Measurements from ENCODE around the gene SLC39A3.
A peak's percentile ranks its signal among the peaks of the same experiment; 100 is the strongest.

The SLC39A3 gene, protein sequence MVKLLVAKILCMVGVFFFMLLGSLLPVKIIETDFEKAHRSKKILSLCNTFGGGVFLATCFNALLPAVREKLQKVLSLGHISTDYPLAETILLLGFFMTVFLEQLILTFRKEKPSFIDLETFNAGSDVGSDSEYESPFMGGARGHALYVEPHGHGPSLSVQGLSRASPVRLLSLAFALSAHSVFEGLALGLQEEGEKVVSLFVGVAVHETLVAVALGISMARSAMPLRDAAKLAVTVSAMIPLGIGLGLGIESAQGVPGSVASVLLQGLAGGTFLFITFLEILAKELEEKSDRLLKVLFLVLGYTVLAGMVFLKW

DNA sequence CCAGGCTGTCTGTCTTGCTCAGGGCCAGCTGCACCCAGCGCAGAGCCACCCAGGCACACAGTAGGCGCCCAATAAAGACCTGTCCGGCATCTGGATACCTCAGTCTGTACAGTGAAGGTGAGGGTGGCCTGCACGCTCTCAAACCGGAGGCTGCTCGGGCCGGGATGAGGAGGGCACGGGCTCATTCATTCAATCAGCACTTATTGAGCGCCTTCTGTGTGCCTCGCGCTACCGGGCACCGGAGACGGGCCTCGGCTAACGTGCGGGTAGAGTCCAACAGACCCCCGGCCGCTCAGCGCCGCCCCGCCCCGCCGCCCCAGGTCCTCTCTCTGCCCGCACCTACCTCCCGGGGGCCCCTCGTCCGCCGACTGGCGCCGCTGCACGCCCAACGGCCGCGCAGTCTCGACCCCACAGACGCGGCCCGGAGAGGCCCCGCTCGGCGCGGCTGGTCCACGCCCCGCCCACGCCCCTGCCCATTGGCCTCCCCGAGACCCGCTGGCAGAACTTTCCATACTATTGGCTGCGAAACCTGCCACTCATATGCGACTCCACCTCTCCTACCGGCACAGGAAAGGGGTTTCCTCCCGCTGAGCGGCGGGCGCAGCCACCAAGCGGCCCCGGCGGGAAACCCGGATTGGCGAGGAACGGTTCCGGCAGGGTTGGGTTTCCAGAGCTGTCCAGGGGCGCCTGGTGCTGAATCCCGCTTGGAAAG is at the start of gene SLC39A3:
TSS of gene SLC39A3 (minus strand) at position 416 of the 712 bp plus-strand sequence. CDS start 2,760 bp downstream, outside the sequence.
- CTCF ChIA-PET, result interaction anchor here (1.1 to 1.8 kb wide), 2 partner anchors 12 to 92 kb away, joined by 3 to 7 read pairs; no protein-coding TSS in a partner anchor
- POLR2A ChIA-PET, result interaction anchor here (1.0 to 1.1 kb wide), 2 partner anchors 9 to 10 kb away, joined by 3 read pairs; no protein-coding TSS in a partner anchor
- H3K4me3 ChIP-seq (ENCODE audit: low read depth, low read length), result peak within 1 kb of the TSS; percentile 93

DNA sequence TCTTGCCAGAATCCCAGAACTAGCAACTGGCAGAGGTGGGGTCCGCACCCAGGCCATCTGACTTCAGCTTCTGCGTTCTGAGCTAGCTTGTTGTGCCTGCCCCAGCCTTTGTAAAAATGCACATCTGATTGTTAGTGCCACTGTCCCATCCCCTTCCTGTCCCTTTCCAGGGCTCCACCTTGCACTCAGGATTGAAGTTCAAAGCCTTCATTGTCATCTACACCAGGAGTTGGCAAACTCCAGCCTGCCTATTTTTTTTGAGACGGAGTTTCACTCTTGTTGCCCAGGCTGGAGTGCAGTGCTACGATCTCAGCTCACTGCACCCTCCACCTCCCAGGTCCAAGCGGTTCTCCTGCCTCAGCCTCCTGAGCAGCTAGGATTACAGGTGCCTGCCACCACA is 48.4 kb upstream of the SLC39A3 start:
- POLR2A ChIA-PET, result no interaction called here
- DNase-seq (ENCODE audit: low read depth, low spot score), result no peak
- CTCF ChIA-PET, result no interaction called here
- no peak overlapping the region for H3K4me3 ChIP-seq (ENCODE audit: low read depth, low read length)
- TF ChIP-seq, protein P1, sequence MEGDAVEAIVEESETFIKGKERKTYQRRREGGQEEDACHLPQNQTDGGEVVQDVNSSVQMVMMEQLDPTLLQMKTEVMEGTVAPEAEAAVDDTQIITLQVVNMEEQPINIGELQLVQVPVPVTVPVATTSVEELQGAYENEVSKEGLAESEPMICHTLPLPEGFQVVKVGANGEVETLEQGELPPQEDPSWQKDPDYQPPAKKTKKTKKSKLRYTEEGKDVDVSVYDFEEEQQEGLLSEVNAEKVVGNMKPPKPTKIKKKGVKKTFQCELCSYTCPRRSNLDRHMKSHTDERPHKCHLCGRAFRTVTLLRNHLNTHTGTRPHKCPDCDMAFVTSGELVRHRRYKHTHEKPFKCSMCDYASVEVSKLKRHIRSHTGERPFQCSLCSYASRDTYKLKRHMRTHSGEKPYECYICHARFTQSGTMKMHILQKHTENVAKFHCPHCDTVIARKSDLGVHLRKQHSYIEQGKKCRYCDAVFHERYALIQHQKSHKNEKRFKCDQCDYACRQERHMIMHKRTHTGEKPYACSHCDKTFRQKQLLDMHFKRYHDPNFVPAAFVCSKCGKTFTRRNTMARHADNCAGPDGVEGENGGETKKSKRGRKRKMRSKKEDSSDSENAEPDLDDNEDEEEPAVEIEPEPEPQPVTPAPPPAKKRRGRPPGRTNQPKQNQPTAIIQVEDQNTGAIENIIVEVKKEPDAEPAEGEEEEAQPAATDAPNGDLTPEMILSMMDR (IDR thresholded peaks at IDR 0.05; ENCODE audit: insufficient read depth, low read length, missing control alignments), result no peak

More for the DNA sequence above, at the start of gene SLC39A3:
- DNase-seq (ENCODE audit: low read depth, low spot score), result peak; percentile 91
- TF ChIP-seq, protein P1 (IDR thresholded peaks at IDR 0.05; ENCODE audit: insufficient read depth, low read length, missing control alignments), result no peak

DNA sequence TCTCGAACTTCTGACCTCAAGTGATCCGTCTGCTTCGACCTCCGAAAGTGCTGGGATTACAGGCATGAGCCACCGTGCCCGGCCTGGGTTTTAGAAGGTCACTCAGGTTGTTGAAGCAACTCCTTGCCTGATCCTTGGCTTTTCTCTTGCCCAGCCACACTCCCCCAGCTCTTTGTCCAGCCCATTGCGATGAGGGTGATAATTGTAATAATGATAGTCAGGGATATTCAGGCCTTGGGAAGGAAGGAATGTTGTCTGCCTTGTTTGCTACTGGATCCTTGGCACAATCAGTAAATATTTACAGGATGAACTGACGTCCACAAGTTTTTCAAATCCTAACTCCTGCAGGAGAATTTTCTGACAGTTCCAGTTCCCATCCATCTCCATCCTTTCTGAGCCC is 47.3 kb upstream of the SLC39A3 start:
- CTCF ChIA-PET, result interaction anchor here (1.2 to 1.8 kb wide), 2 partner anchors 32 to 139 kb away, joined by 4 to 5 read pairs; partner anchors contain the start of gene ZNF554
- H3K4me3 ChIP-seq (ENCODE audit: low read depth, low read length), result no peak overlapping the region
- TF ChIP-seq, protein P1 (IDR thresholded peaks at IDR 0.05; ENCODE audit: insufficient read depth, low read length, missing control alignments), result no peak
- POLR2A ChIA-PET, result no interaction called here
- DNase-seq (ENCODE audit: low read depth, low spot score), result no peak

DNA sequence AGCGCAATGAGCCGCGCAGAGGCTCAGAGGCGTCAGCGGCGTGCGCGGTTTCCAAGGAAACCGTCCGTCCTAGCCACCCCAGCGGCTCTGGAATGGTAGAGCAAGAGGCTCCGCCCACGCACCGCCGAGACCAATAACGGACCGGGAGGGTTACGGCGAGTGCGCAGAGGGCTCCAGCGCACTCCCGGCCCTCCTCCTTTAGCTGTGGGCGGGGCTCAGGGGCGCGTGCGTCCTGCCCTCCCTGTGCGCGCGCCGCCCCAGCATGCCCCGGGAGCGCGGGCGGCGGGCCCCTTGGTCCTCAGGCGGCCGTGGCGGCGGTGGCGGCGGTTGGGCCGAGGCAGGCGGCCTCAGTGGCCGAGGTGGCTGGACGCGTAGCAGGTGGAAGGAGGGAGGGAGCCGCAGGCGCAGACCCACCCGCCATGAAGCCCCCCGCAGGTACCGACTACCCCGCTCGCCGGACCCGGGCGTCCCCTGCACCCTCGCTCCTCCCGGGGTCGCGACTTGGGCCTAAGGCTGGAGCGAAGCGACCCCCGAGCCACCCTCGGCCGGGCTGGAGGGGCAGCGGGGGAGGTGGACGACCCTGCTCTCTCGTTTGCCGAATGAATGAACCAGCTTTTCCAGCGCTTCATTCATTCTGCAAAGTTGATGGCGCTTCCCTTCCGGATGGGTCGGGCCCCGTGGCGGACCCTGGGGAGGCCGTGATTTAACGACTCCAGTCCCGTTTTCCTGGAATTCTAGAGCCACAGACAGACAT is 45.6 kb upstream of the SLC39A3 start, which contains the start of gene THOP1:
TSS of gene THOP1 (plus strand) at position 260 of the 754 bp plus-strand sequence. CDS start at position 420, 160 bp downstream.
- ChIA-PET CTCF (interaction anchor here (0.8 kb wide), 2 partner anchors 34 to 137 kb away, joined by 3 to 4 read pairs; no protein-coding TSS in a partner anchor), POLR2A (interaction anchor here (0.6 to 1.3 kb wide), 4 partner anchors 9 to 309 kb away, joined by 3 to 4 read pairs (median 4); partner anchors contain the start of gene GADD45B)
- TF ChIP-seq, protein P1 (IDR thresholded peaks at IDR 0.05; ENCODE audit: insufficient read depth, low read length, missing control alignments), result no peak
- peak within 1 kb of the TSS; percentile 86 for H3K4me3 ChIP-seq (ENCODE audit: low read depth, low read length)
- peak; percentile 84 for DNase-seq (ENCODE audit: low read depth, low spot score)

DNA sequence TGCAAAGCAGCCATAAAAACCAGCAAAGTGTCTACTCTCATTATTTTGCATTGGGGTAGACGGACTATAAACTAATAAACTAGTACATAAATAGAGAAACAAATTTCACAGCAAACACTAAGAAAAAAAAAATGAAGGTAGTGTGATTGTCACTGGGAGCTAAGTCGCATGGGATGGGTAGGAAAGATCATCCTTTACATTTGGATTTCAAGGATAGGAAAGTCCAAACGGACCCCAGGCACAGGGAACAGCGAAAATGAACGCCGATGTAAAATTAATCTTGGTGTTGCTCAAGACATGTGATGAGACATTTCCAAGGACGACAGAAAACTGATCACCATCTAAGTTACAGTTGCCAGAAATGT is 43.9 kb upstream of the SLC39A3 start:
- CTCF ChIA-PET, result interaction anchor here (1.0 to 1.7 kb wide), 5 partner anchors 8 to 135 kb away, joined by 3 to 9 read pairs (median 3); no protein-coding TSS in a partner anchor
- peak overlapping the region; percentile 50 for H3K4me3 ChIP-seq (ENCODE audit: low read depth, low read length)
- TF ChIP-seq, protein P1 (IDR thresholded peaks at IDR 0.05; ENCODE audit: insufficient read depth, low read length, missing control alignments), result no peak
- POLR2A ChIA-PET, result no interaction called here
- DNase-seq (ENCODE audit: low read depth, low spot score), result no peak
